NCI-H1436 (cell line): ENCODE results near the gene ISCA2.

Experiments used
- DNase-seq: peaks from one replicate; lab custom pipeline; 2025; lab: John Stamatoyannopoulos, UW

ISCA2 gene

GRCh38 chr14:74508844-74509428, 15.4 kb downstream of the ISCA2 start:
- DNase-seq = no peak

DNA sequence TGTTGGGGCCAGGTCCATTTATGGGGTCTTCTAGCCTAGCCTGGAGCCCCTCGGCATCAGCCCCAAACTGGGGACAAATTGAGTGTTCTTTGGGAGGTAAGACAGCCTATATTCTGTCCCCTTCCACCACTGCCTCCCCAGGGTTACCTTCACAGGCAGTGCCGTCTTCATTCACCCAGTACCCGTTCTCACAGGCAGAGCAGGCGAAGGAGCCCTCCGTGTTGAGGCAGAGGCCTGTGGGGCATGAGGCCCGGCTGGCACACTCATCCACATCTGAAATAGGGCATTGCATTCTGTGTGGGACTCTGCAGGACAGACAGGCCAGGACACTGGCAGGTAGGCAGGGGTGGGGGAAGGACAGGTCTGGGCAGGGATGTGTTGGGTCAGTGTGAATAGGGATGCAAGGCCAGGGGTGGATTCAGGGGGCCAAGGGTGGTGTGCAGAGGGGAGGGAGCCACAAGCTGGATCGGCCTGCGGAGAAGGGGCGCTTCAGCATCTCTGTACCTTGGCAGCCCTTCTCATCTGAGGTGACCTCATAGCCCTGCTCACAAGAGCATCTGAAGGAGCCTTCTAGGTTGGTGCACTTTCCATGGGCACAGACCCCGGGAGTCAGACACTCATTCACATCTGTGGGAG, 16.1 kb downstream of the ISCA2 start:
- no peak for DNase-seq

GRCh38 chr14:74510223-74510931, 16.8 kb downstream of the ISCA2 start:
- DNase-seq = no peak

DNA sequence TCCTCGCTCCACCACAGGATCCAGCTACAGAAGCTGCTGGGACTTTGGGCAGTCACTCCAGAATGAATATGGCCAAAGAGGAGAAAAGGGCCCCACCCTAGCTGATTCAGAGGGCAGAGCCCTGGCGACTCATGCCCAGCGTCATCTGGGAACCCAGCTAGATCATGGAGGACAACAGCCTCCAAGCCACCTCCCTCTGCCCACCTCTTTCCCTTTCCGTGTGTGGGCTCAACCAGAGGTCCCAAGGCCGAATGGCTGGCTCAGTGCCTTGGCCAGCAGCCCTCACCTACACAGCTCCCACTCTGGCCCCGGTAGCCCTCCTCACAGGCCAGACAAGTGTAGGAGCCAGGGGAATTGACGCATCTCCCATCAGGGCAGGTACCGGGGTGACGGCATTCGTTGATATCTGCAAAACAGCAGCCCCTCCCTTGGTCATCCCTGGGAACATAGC, 17.4 kb downstream of the ISCA2 start:
- no peak for DNase-seq

DNA sequence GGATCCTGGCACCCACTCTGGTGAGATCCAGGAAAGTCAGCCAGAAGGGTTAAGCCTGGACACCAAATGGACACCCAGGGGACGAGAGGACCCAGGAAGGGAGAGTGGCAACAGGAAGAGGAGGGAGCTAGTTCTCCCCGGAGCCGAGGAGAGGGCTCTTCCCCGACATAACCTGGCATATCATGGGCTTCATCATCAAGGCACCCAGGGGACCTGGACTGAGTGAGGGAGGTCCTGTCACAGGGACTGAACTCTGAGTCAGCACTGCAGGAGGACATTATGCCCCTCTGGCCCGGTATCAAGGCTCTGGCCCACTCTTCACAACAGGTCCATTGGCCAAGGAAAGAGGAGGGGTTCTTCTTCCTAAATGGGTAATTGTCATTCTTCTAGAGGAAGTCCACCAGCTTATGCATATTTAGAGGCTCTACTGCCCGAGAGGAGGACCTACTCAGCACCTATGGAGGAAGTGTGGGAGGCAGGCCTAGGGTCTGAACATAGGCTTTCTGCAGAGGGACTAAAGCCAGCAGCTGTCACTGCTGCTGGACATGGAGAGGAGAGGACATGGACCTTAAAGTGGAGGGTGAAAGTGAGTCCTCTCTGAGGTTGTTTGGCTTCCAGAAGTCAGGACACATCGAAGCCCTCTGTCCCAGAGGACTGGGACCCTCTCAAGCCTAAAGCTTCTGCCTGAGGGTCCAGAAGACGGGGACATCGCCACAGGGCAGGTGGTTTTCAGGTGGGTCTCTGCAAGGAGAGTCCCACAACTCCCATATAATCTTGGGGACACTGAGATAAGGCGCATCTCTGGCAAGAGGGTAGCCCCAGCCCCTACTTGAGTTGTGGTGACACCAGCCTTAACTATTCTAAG, 18.6 kb downstream of the ISCA2 start:
- no peak for DNase-seq

DNA sequence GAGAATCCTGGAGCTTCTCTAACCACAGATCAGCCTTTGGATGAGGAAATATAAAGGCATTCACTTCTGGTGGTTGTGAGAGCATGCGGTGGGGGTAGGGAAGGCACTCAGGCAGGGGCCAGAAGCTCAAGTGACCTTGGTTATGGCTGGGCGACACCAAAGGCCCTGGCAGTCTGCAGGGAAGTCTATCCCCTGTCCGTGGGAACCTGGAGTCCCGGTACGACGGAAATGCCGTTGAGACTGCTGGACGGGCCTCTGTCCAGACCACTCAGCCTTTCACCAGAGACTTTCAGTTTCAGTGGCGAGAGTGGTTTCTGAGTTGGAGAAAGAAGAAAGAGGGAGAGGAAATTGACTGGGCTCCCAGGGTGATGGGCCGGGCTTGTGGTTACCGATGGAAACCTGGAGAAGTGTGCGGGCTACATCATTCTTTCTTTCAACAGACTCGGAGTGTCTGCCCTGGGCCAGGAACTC, 20.9 kb downstream of the ISCA2 start:
- no peak for DNase-seq

GRCh38 chr14:74515891-74516412, 22.4 kb downstream of the ISCA2 start:
- DNase-seq = no peak

- no peak for DNase-seq
Measured at GRCh38 chr14:74516451-74517160, 23.0 kb downstream of the ISCA2 start.

- no peak for DNase-seq
Measured at GRCh38 chr14:74517731-74518130, 24.2 kb downstream of the ISCA2 start.

- no peak for DNase-seq
Measured at GRCh38 chr14:74518221-74518620, 24.7 kb downstream of the ISCA2 start.

GRCh38 chr14:74519316-74520074, 25.9 kb downstream of the ISCA2 start:
- no peak for DNase-seq

- no peak for DNase-seq
Measured at GRCh38 chr14:74521756-74522155, 28.2 kb downstream of the ISCA2 start.

DNA sequence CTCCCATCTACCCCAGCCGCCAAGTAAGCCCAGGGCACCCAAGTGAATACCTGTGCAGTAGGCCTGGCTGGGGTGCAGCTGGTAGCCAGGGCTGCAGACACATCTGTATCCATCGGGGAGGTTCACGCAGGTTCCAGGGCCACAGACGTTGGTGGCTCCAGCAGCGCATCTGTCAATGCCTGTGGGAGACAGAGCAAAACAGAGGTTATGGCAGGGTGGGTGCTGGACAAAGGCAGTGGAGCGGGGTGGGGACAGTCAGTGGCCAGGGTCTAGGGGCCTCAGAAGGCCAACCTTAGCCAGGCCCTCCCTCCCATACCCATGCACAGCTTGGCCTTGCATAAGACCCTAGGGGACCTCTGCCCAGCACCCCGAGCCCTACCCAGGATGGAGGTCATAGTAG, 29.2 kb downstream of the ISCA2 start:
- no peak for DNase-seq

GRCh38 chr14:74524076-74524811, 30.7 kb downstream of the ISCA2 start:
- no peak for DNase-seq

GRCh38 chr14:74524812-74525135, 31.2 kb downstream of the ISCA2 start:
- DNase-seq = no peak

GRCh38 chr14:74525361-74525851, 31.8 kb downstream of the ISCA2 start:
- no peak for DNase-seq

DNA sequence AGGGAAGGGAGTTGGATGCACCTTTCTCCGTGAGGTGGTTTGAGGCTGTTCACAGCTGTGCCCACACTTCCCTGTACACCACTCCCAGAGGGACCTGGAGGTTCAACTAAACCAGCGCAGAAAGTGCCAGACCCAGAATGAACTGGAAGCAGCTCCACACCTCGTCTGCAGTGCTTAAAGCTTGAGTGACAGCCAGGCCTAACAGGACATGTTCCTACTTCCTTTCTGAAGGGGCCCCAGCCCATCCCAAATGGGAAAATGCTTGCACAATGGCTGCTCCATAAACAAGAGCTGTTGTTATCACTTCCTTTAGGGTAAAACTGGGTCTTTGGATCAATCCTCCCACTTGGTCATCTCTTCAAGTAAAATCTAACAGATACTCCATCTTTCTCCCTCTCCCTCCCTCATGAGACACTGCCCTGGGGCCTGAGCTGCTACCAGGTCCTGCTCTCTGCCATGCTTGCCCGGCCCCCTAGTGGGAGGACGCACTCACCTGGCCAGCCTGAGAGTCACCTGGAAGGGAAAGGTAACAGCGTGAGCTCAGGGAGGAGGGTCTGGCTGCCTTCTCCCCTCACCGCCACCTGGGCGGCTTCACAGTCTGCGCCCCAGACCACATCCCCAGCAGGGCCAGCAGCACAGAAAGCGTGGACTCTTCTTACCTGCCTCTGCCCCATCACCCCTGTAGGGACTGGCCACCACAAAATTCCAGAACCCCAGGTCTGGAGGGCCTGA, 33.5 kb downstream of the ISCA2 start:
- no peak for DNase-seq

GRCh38 chr14:74527736-74528280, 34.2 kb downstream of the ISCA2 start:
- no peak for DNase-seq

- DNase-seq = no peak
Measured at GRCh38 chr14:74528406-74528805, 34.8 kb downstream of the ISCA2 start.
